Right lobe of liver (tissue), 4 donors: ENCODE results near the gene WT1.

Experiments used
- CTCF ChIP-seq, 4 donors: fragments of 200-600 bp in 3 of 4; fragments of 450-650 bp in 1 of 4; IDR thresholded peaks; one replicate each; pipeline versions ENCODE4 v1.5.1 to v1.8.0; 2016 to 2022; ENCODE audit warnings: antibody characterized with exemption in 4 of 4, mild to moderate bottlenecking in 2 of 4
- POLR2A ChIP-seq: fragments of 450-650 bp; IDR thresholded peaks from one replicate; pipeline ENCODE4 v1.6.1; 2017; ENCODE audit warnings: antibody characterized with exemption, mild to moderate bottlenecking
- donor health status: DM: no; HTN: no; CAD: no.
- donor health status: DM: no; HTN: no; CAD: no.
- donor health status: DM: no; HTN: yes; CAD: no.

- TF ChIP-seq CTCF (IDR thresholded peaks at IDR 0.05) (no peak), POLR2A (no peak)
These were observed 15.2 kb downstream of the WT1 start for GRCh38 chr11:32420139-32420538.
